HepG2 (cell line): ENCODE data around the gene THEM4. TPM values are rescaled to one million over a fixed set of nuclear protein-coding genes. Genes with fewer than 3 reads are reported as not detected.

Source experiments
- ELF3 ChIP-seq: IDR thresholded peaks from 2 replicates; pipeline ENCODE4 v1.6.1; 2016; ENCODE audit warnings: missing genetic modification reagents, missing compliant biosample characterization
- KAT8 ChIP-seq: IDR thresholded peaks from 2 replicates; pipeline ENCODE4 v1.6.1; 2016; ENCODE audit warnings: missing genetic modification reagents, missing compliant biosample characterization
- KLF9 ChIP-seq: IDR thresholded peaks from 2 replicates; pipeline ENCODE4 v1.6.1; 2016; ENCODE audit warnings: low read depth
- MEF2D ChIP-seq: sonication (generic); formaldehyde crosslinking; IDR thresholded peaks from 2 replicates; pipeline ENCODE4 v1.5.1; 2020; ENCODE audit warnings: mild to moderate bottlenecking, missing genetic modification reagents
- SP2 ChIP-seq: sonication (generic); formaldehyde crosslinking; IDR thresholded peaks from 2 replicates; pipeline ENCODE4 v1.5.1; 2020; ENCODE audit warnings: mild to moderate bottlenecking, missing genetic modification reagents
- SRSF1 ChIP-seq: fragments of 200-400 bp; formaldehyde crosslinking; optimal IDR thresholded peaks from 2 replicates; pipeline ENCODE3; 2017; ENCODE audit warnings: mild to moderate bottlenecking, low read depth, low read length, moderate library complexity
- SRY ChIP-seq: sonication (generic); formaldehyde crosslinking; IDR thresholded peaks from 2 replicates; pipeline ENCODE4 v1.8.0; 2022; ENCODE audit warnings: mild to moderate bottlenecking, missing genetic modification reagents
- ZNF367 ChIP-seq: sonication (generic); formaldehyde crosslinking; IDR thresholded peaks from 2 replicates; pipeline ENCODE4 v1.4.0; 2020; ENCODE audit warnings: missing genetic modification reagents, borderline replicate concordance
- ZNF451 ChIP-seq: sonication (generic); formaldehyde crosslinking; IDR thresholded peaks from 2 replicates; pipeline ENCODE4 v1.5.0; 2020; ENCODE audit warnings: mild to moderate bottlenecking, missing genetic modification reagents
- ZNF468 ChIP-seq: sonication (generic); formaldehyde crosslinking; IDR thresholded peaks from 2 replicates; pipeline ENCODE4 v1.8.0; 2022; ENCODE audit warnings: mild to moderate bottlenecking, moderate library complexity, missing genetic modification reagents
- ZNF577 ChIP-seq: sonication (generic); formaldehyde crosslinking; IDR thresholded peaks from 2 replicates; pipeline ENCODE4 v1.4.0; 2020; ENCODE audit warnings: mild to moderate bottlenecking, low read depth, missing genetic modification reagents, borderline replicate concordance
- ZNF709 ChIP-seq: sonication (generic); formaldehyde crosslinking; IDR thresholded peaks from 2 replicates; pipeline ENCODE4 v1.5.0; 2020; ENCODE audit warnings: mild to moderate bottlenecking, missing genetic modification reagents
- polyA plus RNA-seq, 8 experiments: library from polyadenylated mRNA; depleted of rRNA in 3 of 8; stranded (reverse) in 7 of 8; unstranded in 1 of 8; fragments of >200 nt; fragmentation: Illumina TruSeq in 4 of 8; extraction: Trizol in 4 of 8; gene quantifications; 2 replicates each; pipeline versions ENCODE4 v1.2.1 to v1.2.3, GENCODE V29; 2011 to 2016; ENCODE audit warnings: low read depth in 4 of 8, missing spikeins in 1 of 8, mixed read lengths in 1 of 8; ENCODE audit not compliant: insufficient read depth in 1 of 8
- total RNA-seq, 5 experiments: library from RNA; depleted of rRNA; stranded (reverse); fragments of >200 nt; fragmentation: Illumina TruSeq; extraction: Trizol; gene quantifications; 2 replicates each; pipeline ENCODE4 v1.2.3, GENCODE V29; 2016; ENCODE audit warnings: low read depth in 1 of 5
- TF ChIP-seq, protein P1 (sequence below): sonication (generic); formaldehyde crosslinking; IDR thresholded peaks from 2 replicates; pipeline ENCODE4 v1.4.0; 2020; ENCODE audit warnings: mild to moderate bottlenecking, missing genetic modification reagents, borderline replicate concordance
- TF ChIP-seq, protein P2 (sequence below): sonication (generic); formaldehyde crosslinking; IDR thresholded peaks from 2 replicates; pipeline ENCODE4 v1.5.1; 2020; ENCODE audit warnings: missing genetic modification reagents, mild to moderate bottlenecking, borderline replicate concordance
- TF ChIP-seq, protein P3 (sequence below): sonication (generic); formaldehyde crosslinking; IDR thresholded peaks from 2 replicates; pipeline ENCODE4 v1.8.0; 2022; ENCODE audit warnings: mild to moderate bottlenecking, missing genetic modification reagents, borderline replicate concordance
- TF ChIP-seq, protein P4 (sequence below): sonication (generic); formaldehyde crosslinking; IDR thresholded peaks from 2 replicates; pipeline ENCODE4 v1.8.1; 2023; ENCODE audit warnings: mild to moderate bottlenecking, moderate library complexity, missing genetic modification reagents

The THEM4 gene
- total and polyA plus RNA-seq, 2 of the 13 experiments (the other 11 are each of a cell fraction or from before 2014, with no cell fraction given): 10.9 to 13.9 TPM

DNA sequence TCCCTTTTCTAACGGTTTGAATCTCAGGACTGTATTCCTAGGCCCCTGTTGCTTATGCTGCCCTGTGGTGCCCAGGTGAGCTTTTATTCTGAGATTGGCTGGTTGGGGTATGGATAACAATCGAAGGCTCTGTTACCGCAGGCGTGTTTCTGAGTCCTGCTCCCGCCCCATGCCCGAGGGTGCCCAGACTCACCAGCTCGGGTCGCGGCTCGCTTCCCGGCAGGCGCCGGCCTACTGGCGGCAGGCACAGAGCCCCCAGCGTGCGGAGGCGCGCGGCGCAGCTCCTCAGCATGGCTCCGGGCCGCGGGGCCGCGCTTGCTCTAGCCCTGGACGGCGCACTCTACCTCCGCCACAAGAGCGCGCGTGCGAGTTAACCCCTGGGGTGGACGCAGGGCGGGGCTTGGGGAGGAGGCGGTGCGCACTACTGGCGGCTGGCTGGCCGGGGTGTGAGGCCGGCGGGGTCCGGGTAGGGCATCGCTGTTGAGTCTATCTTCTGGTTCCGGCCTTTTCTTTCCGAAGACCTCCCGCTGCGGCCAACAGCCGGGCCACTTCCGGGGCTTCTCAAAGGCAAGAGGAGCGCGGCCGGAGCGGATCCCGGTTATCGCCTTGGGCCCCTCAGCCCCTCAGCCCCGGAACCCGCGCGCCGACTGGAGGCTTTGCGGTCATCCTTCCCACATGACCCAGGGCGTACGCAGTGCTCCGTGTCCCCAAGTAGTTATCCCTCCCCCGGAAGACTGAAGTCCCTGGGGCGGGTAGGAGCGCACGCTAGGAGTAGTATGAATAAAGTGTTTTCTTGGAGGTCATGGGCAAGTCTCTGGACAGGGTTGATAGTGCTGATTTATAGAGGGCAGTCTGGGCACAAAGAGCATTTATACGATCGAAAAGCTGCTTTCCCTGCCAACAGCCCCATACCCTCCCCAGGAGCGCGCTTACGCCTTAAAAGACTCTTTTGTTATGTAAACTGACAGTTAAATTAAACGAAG, at the start of gene THEM4 (continued):
- TF ChIP-seq, protein P1, sequence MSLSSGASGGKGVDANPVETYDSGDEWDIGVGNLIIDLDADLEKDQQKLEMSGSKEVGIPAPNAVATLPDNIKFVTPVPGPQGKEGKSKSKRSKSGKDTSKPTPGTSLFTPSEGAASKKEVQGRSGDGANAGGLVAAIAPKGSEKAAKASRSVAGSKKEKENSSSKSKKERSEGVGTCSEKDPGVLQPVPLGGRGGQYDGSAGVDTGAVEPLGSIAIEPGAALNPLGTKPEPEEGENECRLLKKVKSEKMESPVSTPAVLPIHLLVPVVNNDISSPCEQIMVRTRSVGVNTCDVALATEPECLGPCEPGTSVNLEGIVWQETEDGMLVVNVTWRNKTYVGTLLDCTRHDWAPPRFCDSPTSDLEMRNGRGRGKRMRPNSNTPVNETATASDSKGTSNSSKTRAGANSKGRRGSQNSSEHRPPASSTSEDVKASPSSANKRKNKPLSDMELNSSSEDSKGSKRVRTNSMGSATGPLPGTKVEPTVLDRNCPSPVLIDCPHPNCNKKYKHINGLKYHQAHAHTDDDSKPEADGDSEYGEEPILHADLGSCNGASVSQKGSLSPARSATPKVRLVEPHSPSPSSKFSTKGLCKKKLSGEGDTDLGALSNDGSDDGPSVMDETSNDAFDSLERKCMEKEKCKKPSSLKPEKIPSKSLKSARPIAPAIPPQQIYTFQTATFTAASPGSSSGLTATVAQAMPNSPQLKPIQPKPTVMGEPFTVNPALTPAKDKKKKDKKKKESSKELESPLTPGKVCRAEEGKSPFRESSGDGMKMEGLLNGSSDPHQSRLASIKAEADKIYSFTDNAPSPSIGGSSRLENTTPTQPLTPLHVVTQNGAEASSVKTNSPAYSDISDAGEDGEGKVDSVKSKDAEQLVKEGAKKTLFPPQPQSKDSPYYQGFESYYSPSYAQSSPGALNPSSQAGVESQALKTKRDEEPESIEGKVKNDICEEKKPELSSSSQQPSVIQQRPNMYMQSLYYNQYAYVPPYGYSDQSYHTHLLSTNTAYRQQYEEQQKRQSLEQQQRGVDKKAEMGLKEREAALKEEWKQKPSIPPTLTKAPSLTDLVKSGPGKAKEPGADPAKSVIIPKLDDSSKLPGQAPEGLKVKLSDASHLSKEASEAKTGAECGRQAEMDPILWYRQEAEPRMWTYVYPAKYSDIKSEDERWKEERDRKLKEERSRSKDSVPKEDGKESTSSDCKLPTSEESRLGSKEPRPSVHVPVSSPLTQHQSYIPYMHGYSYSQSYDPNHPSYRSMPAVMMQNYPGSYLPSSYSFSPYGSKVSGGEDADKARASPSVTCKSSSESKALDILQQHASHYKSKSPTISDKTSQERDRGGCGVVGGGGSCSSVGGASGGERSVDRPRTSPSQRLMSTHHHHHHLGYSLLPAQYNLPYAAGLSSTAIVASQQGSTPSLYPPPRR (CRISPR knock-in tag): peak; percentile 51; the same call in 1 of the 2 replicates
- TF ChIP-seq, protein P2, sequence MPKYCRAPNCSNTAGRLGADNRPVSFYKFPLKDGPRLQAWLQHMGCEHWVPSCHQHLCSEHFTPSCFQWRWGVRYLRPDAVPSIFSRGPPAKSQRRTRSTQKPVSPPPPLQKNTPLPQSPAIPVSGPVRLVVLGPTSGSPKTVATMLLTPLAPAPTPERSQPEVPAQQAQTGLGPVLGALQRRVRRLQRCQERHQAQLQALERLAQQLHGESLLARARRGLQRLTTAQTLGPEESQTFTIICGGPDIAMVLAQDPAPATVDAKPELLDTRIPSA (CRISPR knock-in tag): 0 out of 2 replicates have a peak, but pooled peaks have one; percentile 54
- 0 out of 2 replicates have a peak, but pooled peaks have one; percentile 23 for TF ChIP-seq ZNF577 (CRISPR knock-in tag)
- TF ChIP-seq, protein P3, sequence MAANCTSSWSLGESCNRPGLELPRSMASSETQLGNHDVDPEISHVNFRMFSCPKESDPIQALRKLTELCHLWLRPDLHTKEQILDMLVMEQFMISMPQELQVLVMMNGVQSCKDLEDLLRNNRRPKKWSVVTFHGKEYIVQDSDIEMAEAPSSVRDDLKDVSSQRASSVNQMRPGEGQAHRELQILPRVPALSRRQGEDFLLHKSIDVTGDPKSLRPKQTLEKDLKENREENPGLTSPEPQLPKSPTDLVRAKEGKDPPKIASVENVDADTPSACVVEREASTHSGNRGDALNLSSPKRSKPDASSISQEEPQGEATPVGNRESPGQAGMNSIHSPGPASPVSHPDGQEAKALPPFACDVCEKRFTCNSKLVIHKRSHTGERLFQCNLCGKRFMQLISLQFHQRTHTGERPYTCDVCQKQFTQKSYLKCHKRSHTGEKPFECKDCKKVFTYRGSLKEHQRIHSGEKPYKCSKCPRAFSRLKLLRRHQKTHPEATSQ (CRISPR knock-in tag): peak; percentile 32; the same call in 1 of the 2 replicates
- TF ChIP-seq KLF9 (CRISPR knock-in tag): 0 out of 2 replicates have a peak, but pooled peaks have one; percentile 22
- peak; percentile 27; the same call in 1 of the 2 replicates for TF ChIP-seq MEF2D (CRISPR knock-in tag)
- TF ChIP-seq ELF3: peak; percentile 70
- TF ChIP-seq ZNF367 (CRISPR knock-in tag): no peak; the same call in 1 of the 2 replicates
- peak; percentile 73 for TF ChIP-seq SP2
- TF ChIP-seq KAT8 (CRISPR knock-in tag): peak; percentile 96
- peak; percentile 83; the same call in 1 of the 2 replicates for TF ChIP-seq ZNF451 (CRISPR knock-in tag)
- peak; percentile 94; the same call in 1 of the 2 replicates for TF ChIP-seq SRY (CRISPR knock-in tag)
- TF ChIP-seq ZNF709: peak; percentile 84; the same call in 1 of the 2 replicates
- TF ChIP-seq, protein P4, sequence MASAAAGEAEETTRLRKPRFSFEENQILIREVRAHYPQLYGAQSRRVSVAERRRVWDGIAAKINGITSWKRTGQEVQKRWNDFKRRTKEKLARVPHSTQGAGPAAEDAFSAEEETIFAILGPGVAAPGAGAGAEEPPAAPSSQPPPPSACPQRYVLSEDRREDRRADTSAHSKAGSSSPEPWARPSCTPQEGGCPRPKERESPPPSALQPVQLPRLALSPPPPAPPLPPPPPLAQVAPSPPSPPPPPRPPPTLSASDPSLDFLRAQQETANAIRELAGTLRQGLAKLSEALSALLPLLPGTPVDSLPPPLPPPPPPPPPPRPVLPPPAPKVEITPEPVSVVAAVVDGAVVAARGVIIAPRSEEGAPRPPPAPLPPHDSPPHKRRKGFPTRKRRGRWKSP (CRISPR knock-in tag): peak; percentile 90; the same call in 1 of the 2 replicates
- no peak for TF ChIP-seq ZNF468 (CRISPR knock-in tag)
- peak; percentile 61 for TF ChIP-seq SRSF1
